WERI-Rb-1 (cell line): Measurements from ENCODE around the gene LAMB2.

Experiments used
- DNase-seq: peaks from one replicate; pipeline ENCODE4 v3.0.0-alpha.2; 2020
- H3K27ac ChIP-seq: fragments of 250-450 bp; sonication (Bioruptor Pico); 2 replicates; pipeline ENCODE4 v1.5.1; 2020; ENCODE audit warnings: mild to moderate bottlenecking, moderate library complexity
- H3K27me3 ChIP-seq: fragments of 250-450 bp; sonication (Bioruptor Pico); 2 replicates; pipeline ENCODE4 v1.5.1; 2021; ENCODE audit warnings: mild to moderate bottlenecking, low read depth, moderate library complexity; ENCODE audit not compliant: insufficient read depth, severe bottlenecking
- H3K36me3 ChIP-seq: fragments of 250-450 bp; sonication (Bioruptor Pico); 2 replicates; pipeline ENCODE4 v1.5.1; 2020; ENCODE audit warnings: mild to moderate bottlenecking, moderate library complexity
- H3K4me3 ChIP-seq: 2 replicates; pipeline ENCODE4 v1.5.1; 2011; ENCODE audit warnings: low read depth, mild to moderate bottlenecking, control low read depth, low read length
- H3K9me3 ChIP-seq: fragments of 250-450 bp; sonication (Bioruptor Pico); 2 replicates; pipeline ENCODE4 v1.5.1; 2021; ENCODE audit warnings: mild to moderate bottlenecking, moderate library complexity; ENCODE audit not compliant: severe bottlenecking
- CTCF ChIP-seq: IDR thresholded peaks from 2 replicates; pipeline ENCODE4 v1.5.1; 2011; ENCODE audit warnings: low read depth, mild to moderate bottlenecking, control low read depth, inconsistent platforms, low read length

The LAMB2 gene

GRCh38 chr3:49174397-49174985 lies 41.6 kb upstream of the LAMB2 start:
- Histone ChIP-seq H3K27ac (peak overlapping the region; percentile 76), H3K27me3 (no peaks in the 10 kb centered on the region), H3K4me3 (no peak overlapping the region), H3K9me3 (no peaks in the 10 kb centered on the region), H3K36me3 (peaks cover 15% of the 10 kb centered on the region)
- no peak for DNase-seq
- TF ChIP-seq CTCF, result no peak

- TF ChIP-seq CTCF, result no peak
- peaks cover 15% of the 10 kb centered on the region for H3K36me3 ChIP-seq
- no peak overlapping the region for H3K4me3 ChIP-seq
- H3K27me3 ChIP-seq, result no peaks in the 10 kb centered on the region
- DNase-seq, result peak; percentile 81
- H3K9me3 ChIP-seq, result no peaks in the 10 kb centered on the region
- peak overlapping the region; percentile 76 for H3K27ac ChIP-seq
Observed at GRCh38 chr3:49173792-49174170, 40.9 kb upstream of the LAMB2 start.

- DNase-seq, result peak; percentile 70
- H3K9me3 ChIP-seq, result no peaks in the 10 kb centered on the region
- H3K4me3 ChIP-seq, result no peak overlapping the region
- TF ChIP-seq CTCF, result no peak
- H3K36me3 ChIP-seq, result peaks cover 15% of the 10 kb centered on the region
- peak overlapping the region; percentile 76 for H3K27ac ChIP-seq
- H3K27me3 ChIP-seq, result no peaks in the 10 kb centered on the region
Observed at GRCh38 chr3:49173116-49173791, 40.4 kb upstream of the LAMB2 start.

- no peaks in the 10 kb centered on the region for H3K27me3 ChIP-seq
- no peak overlapping the region for H3K4me3 ChIP-seq
- DNase-seq, result no peak
- peaks cover 15% of the 10 kb centered on the region for H3K36me3 ChIP-seq
- peak overlapping the region; percentile 76 for H3K27ac ChIP-seq
- H3K9me3 ChIP-seq, result no peaks in the 10 kb centered on the region
- no peak for TF ChIP-seq CTCF
Observed at GRCh38 chr3:49172551-49173041, 39.7 kb upstream of the LAMB2 start.

GRCh38 chr3:49171775-49172500 lies 39.1 kb upstream of the LAMB2 start:
- Histone ChIP-seq H3K27me3 (no peaks in the 10 kb centered on the region), H3K36me3 (peaks cover 15% of the 10 kb centered on the region), H3K27ac (peak overlapping the region; percentile 59), H3K4me3 (peak overlapping the region; percentile 72), H3K9me3 (no peaks in the 10 kb centered on the region)
- TF ChIP-seq CTCF, result no peak
- DNase-seq, result no peak
